ENCODE measurements around the gene CD74.

CD74 gene

GRCh38 chr5:150396267-150396666 is 16.4 kb downstream of the CD74 start:
- DNase-seq: no peak

GRCh38 chr5:150395688-150395975 is 17.1 kb downstream of the CD74 start:
- no peak for DNase-seq

DNA sequence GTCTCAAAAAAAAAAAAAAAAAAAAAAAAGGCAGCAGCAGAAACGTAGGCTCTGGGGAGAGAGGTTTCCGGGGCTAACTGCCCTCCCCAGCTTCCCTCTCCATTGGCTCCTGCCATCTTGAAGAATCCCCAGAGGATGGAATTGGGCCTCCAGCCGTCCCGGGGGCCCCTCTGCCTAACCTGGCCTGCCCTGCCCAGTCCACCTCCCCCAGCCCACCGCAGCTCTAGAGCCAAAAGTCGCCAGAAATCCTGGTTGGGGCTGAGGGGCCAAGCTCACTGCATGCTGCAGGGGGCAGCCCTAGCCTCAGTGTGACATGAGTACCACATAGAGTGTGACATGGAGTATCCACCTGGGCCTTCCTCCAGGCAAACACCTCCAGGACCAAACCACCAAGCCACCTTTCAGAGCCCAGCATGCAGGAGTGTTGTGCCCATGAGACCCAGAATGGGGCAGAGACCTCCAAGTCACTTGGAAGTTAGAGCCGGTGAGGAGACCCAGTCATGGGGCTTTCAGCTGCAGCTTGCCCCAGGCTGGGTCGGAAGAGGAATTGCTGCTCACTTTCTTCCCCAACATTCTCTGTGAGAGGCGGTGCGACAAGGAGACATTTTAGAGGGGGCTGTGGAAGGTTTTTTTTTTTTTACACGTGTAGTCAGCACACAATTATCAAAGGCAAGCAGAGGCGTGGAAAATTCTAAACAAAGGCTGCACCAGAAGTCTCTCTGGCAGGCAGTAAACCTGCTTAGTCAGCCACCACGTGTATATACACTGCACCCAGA is 17.6 kb downstream of the CD74 start:
- DNase-seq: no peak

DNA sequence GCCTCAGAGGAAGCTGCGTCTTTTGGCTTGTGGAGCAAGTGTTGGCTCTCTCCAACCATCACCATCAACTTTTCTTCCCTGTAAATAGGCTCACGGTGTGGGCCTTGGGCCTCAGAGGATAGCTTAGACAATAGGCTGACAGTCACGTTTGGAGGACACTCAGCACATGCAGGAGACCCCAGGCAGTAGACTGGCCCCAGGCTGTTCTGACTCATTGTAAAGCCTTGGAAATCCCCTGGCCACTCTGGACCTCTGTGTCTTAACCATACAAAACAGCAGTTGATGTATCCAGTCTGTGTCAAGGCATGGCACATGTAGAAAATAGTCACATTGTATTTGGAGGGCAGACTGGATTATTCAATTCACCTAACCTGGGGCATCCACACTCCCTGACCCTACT is 18.6 kb downstream of the CD74 start:
- no peak for DNase-seq

DNA sequence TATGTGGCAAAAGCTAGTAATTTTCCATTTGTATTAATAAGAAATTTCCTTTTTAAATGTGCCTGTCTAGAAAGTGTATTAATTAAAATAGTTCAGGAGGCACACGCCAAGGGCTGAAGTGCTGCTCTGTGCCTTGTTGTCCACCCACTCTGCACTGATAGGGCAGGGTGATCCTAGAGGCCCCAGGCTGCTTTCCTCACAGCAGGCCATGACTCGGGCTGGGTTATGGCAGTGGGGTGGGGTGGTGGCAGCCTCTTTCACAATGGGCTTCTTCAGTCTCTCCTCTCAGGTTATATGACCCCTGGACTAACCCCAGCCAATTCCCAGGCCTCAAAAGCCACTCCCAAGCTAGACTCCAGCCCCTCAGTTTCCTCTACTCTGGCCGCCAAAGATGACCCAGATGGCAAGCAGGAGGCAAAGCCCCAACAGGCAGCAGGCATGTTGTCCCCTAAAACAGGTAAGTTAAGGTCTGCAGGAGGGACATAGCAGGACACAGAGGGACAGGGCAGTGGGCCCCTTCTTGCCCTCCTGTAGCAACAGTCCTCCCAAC is 19.5 kb downstream of the CD74 start:
- no peak for DNase-seq

- DNase-seq: no peak
Measured at GRCh38 chr5:150392680-150393079, 20.0 kb downstream of the CD74 start.

- no peak for DNase-seq
Measured at GRCh38 chr5:150391986-150392385, 20.7 kb downstream of the CD74 start.

DNA sequence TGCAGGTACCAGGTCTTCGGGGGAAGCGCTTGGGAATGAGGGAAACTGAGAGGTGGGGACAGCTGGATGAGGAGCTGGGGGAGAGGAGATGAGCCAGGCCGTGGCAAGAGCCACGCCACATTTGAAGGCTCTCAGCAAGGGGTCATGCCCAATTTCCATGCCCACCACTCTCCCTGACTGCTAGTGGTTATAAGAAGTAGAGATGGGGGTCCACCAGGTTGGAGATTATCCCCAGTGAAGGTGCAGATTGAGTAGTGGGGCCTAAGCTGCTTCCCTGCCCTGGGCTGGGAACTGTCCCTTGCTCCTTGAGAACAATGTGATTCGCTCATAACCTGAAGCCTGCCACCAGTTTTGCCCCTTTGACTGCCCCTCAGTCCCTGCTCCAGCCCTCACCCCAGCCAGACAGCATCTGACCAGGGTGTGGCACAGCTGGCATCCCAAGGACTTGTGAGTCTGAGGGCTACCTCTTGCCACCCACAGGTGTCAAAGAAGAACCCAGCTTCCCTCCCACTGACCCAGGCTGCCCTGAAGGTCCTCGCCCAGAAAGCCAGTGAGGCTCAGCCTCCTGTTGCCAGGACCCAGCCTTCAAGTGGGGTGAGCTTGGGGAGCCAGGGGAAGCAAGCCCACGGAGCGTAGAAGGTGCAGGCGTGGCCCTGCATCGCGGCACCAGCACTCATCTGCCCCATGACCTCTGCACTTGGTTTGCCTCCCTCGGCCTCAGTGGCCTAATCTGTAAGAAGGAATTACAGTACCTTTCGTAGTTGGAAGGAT is 21.5 kb downstream of the CD74 start:
- DNase-seq: no peak

- no peak for DNase-seq
Measured at GRCh38 chr5:150389531-150390266, 23.0 kb downstream of the CD74 start.

DNA sequence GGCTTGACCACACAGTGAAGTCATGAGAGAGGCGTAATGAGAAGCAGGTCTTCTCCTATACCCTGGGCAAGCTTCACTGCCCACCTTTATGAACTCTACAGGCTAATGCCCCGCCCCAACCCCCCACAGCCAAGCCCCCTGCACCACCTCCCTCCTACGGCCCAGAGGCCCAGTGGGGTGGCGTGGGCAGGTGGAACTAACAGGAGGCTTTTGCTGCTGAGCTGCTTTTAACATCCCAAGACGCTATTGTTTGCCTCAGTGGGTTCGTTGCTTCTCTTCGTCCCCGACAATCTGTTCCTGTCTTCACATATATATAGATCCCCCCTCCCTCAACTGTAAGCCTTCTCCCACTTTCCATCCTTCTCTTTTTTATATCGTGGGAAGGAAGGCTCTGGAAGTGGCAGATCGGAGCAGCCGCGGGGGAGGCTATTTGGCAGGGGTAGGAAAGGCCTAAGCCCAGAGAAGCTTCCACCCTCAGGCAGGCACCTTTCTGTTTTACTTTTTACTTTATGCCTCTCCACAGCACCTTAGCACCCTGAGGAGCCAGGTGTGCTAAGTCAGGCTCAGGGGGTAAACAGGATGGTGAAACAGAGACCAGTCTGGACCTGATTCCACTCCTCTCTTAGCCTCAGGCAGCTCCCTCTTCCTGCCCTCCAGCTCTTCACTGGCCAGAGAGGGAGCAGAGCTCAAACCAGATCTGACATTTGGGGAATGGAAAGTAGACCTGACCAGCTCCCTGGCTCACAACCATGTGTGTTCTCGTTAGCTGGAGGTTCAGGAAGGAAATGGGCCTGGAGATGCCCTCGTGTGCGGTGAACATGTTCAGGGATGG is 26.5 kb downstream of the CD74 start:
- no peak for DNase-seq

DNA sequence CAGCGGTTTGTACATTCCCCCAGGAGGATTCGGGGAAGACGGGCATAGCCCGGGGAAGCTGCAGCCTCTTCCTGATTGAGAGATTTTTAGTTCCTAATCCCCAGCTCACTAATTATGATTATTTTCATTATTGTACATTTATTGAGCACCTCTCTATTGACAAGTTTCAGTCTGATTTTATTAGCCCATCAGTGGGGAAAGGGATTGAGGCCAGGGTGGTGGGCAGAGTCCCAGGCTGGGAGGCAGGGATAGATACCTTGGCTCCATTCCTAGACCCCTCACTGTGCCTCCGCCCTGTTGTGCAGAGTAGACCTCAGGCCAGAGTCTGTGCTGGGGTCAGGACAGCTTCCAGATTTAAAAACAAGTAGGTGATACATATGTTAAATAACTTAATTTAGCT is 28.0 kb downstream of the CD74 start:
- DNase-seq: no peak

- no peak for DNase-seq
Measured at GRCh38 chr5:150377964-150378694, 34.6 kb downstream of the CD74 start.

DNA sequence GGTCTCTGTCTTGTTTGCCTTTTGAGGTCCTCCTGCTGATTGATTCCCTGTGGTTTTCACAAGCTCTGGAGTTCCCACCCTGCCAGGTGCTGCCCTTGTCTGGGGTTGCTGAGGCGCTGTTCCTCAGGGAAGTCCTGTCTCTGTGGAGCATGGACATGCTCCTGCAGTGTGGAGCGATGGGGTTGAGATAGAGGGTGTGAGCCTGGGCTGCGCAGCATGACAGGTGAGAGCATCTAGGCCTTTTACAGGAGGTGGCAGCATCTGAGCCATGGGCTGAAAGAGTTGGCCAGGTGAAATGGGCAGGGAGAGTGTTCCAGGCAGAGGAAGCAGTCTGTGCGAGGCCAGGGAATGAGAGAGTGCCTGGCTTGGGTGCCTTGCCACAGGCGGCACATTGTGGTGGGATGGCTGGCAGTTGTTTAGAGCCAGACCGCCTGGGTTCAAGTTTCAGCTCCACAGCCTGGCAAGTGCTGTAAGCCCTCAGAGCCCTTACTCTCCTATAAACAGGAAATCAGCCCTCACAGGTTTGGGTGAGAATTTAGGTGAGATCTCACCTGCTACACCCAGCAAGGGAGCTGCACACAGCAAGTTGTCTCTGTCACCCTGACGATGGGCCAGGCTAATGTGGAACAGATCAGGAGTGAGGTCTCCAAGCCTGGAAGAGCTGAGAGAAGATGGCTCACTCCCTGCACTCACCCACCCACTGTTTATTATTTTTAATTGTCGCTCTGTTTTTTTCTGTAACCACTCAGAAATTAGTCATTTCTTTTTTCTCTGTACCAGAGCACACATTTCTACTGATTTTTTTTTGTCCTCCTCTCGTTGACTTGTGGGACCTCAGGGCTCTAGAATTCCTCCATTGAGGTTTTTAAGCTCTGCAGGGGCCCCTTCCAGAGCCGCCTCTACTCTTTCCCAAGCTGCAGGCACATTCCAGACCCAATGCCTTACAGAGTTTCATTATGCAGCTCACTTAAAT is 35.6 kb downstream of the CD74 start:
- no peak for DNase-seq

- DNase-seq: no peak
Measured at GRCh38 chr5:150374651-150375050, 38.1 kb downstream of the CD74 start.

- no peak for DNase-seq
Measured at GRCh38 chr5:150372639-150373038, 40.1 kb downstream of the CD74 start.

GRCh38 chr5:150368526-150368925 is 44.2 kb downstream of the CD74 start:
- no peak for DNase-seq

DNA sequence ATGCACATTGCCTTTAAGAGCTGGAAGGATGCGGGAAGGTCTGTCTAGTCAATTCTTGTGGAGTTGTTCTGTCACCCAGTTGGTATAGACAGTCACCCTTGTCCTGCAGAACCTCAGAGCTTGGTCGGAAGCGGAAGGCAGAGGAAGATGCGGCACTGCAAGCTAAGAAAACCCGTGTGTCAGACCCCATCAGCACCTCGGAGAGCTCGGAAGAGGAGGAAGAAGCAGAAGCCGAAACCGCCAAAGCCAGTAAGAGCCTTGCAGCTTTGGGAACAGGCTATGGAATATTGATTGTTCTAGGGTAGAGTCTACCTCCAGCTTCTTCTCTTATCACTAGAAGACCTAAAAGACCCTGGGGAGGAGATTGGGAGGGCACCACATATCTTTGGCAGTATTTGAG is 48.7 kb downstream of the CD74 start:
- DNase-seq: no peak

DNA sequence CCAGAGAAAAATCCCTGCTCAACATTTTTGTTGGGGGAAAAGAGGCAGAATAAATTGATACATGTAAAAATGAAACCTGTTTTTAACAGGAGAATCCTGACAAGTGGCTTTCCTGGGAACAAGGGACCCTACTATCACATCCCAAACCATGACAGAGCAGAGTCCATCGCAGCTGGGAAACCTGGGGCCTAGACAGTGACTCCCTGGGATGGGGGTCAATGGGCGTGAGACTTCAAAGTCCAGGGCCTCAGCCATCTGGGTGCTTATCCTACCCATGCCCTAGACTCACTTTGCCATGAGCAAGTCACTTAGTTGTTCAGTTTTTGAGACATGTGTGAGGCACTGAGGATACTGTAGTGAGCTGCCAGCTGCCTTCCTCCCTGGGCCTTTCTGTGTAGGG is 49.5 kb downstream of the CD74 start:
- DNase-seq: no peak

- no peak for DNase-seq
Measured at GRCh38 chr5:150361301-150361700, 51.4 kb downstream of the CD74 start.

DNA sequence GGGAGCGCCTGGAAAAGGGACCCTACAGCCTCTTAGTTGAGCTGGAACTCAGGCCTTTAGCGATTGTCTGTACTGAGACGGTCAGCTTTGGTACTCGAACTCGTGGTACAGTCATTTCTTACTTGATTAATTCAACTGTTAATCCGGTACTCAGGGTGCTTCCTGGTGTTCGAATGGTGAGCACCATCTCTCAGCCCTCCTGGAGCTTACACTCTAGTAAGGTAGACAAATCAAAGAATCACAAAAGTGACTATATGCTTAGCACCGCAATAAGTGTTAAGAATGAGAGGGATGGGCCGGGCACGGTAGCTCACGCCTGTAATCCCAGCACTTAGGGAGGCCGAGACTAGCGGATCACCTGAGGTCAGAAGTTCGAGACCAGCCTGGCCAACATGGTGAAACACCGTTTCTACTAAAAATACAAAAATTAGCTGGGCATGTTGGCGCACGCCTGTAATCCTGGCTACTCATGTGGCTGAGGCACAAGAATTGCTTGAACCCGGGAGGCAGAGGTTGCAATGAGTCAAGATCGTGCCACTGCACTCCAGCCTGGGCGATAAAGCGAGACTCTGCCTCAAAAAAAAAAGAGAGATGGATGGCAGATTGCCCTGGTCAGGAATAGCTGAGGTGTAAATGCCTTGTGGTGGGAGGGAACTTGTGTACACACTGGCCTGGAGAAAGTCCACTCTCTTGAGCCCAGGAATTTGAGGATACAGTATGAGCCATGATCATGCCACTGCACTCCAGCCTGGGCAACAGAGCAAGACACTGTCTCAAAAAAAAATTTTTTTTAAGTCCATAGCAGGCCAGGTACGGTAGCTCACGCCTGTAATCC is 54.2 kb downstream of the CD74 start:
- no peak for DNase-seq
